ENCODE measurements around the gene HCST. TPM values are rescaled to one million over a fixed set of nuclear protein-coding genes. Genes with fewer than 3 reads are reported as not detected.

The HCST gene
- total and polyA plus RNA-seq, 4 donors, result 2.0 to 13.3 (median 3.8) TPM

DNA sequence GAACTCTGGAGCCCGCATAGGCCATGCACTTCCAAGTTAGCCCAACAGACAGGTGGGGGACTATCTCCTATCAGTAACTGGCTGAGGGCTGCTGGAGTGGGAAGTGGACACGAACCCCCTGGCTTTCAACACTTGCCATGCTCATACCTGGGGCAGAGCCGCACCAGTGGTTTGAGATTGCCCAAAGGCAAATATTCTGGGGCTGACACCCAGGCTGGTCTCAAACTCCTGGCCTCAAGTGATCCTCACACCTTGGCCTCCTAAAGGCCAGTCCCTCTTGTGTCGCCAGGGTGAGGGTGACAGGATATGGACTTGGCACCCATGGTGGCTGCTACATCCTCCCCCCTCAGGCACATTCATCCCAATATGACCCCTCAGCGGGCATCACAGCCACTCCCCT lies 15.1 kb upstream of the HCST start:
- Histone ChIP-seq H3K36me3 (ENCODE audit: control insufficient read depth in 4 of 4, insufficient read depth in 3 of 4, low read depth in 1 of 4, low read length in 3 of 4) (peaks cover 7 to 19% (median 8%) of the 10 kb centered on the region in 4 donors), H3K9me3 (ENCODE audit: control insufficient read depth in 4 of 4, low read length in 3 of 4) (no peaks in the 10 kb centered on the region), H3K9ac (ENCODE audit: low read depth in 1 of 2, low read length in 2 of 2) (no peak overlapping the region), H3K27ac (ENCODE audit: low read depth in 1 of 2, low read length in 2 of 2) (no peak overlapping the region), H3K27me3 (ENCODE audit: control insufficient read depth in 4 of 4, insufficient read depth in 4 of 4, low read length in 3 of 4) (no peaks in the 10 kb centered on the region), H3K4me1 (ENCODE audit: control insufficient read depth in 4 of 4, insufficient read depth in 4 of 4, low read length in 3 of 4) (no peaks in the 10 kb centered on the region), H3K4me3 (ENCODE audit: low read depth in 1 of 3, low read length in 3 of 3) (no peak overlapping the region)
- no peak for TF ChIP-seq HNF4G (IDR thresholded peaks at IDR 0.05)
- TF ChIP-seq REST (IDR thresholded peaks at IDR 0.05), result no peak
- no peak for TF ChIP-seq HNF4A (conservative IDR thresholded peaks at IDR 0.05)
- no peak for TF ChIP-seq EGR1 (IDR thresholded peaks at IDR 0.05; ENCODE audit: low read depth in 2 of 2)
- no peak for TF ChIP-seq TAF1 (conservative IDR thresholded peaks at IDR 0.05)
- TF ChIP-seq YY1 (IDR thresholded peaks at IDR 0.05), result no peak
- TF ChIP-seq SP1 (IDR thresholded peaks at IDR 0.05), result no peak
- TF ChIP-seq FOXA1 (IDR thresholded peaks at IDR 0.05), result no peak
- TF ChIP-seq JUND (IDR thresholded peaks at IDR 0.05), result no peak
- no peak for TF ChIP-seq CTCF (IDR thresholded peaks at IDR 0.05; ENCODE audit: low read depth, low read length, missing input control)
- no peak for TF ChIP-seq FOXA2 (IDR thresholded peaks at IDR 0.05)
- no peak for TF ChIP-seq ATF3 (IDR thresholded peaks at IDR 0.05)
- no peak for TF ChIP-seq RXRA (IDR thresholded peaks at IDR 0.05)
- TF ChIP-seq GABPA (IDR thresholded peaks at IDR 0.05 in 1 of 2, conservative IDR thresholded peaks at IDR 0.05 in 1 of 2), result no peak
- TF ChIP-seq NR2F2 (IDR thresholded peaks at IDR 0.05), result no peak
- TF ChIP-seq RAD21 (IDR thresholded peaks at IDR 0.05), result no peak
- TF ChIP-seq MAX (IDR thresholded peaks at IDR 0.05), result no peak
- WGBS, result 96% methylated on average over 5 of the region's 5 CpGs
- DNase-seq (ENCODE audit: low spot score), result no peak

- no peak for TF ChIP-seq FOXA2 (IDR thresholded peaks at IDR 0.05)
- no peak for TF ChIP-seq HNF4A (conservative IDR thresholded peaks at IDR 0.05)
- TF ChIP-seq NR2F2 (IDR thresholded peaks at IDR 0.05), result no peak
- no peak for TF ChIP-seq RXRA (IDR thresholded peaks at IDR 0.05)
- TF ChIP-seq FOXA1 (IDR thresholded peaks at IDR 0.05), result no peak
- TF ChIP-seq ZBTB33 (IDR thresholded peaks at IDR 0.05), result no peak
- TF ChIP-seq REST (IDR thresholded peaks at IDR 0.05), result no peak
- no peak for TF ChIP-seq HNF4G (IDR thresholded peaks at IDR 0.05)
- no peak for TF ChIP-seq SP1 (IDR thresholded peaks at IDR 0.05)
- no peak for TF ChIP-seq EGR1 (IDR thresholded peaks at IDR 0.05; ENCODE audit: low read depth in 2 of 2)
- Histone ChIP-seq H3K4me1 (ENCODE audit: control insufficient read depth in 4 of 4, insufficient read depth in 4 of 4, low read length in 3 of 4) (no peaks in the 10 kb centered on the region), H3K4me3 (ENCODE audit: low read depth in 1 of 3, low read length in 3 of 3) (no peak overlapping the region), H3K36me3 (ENCODE audit: control insufficient read depth in 4 of 4, insufficient read depth in 3 of 4, low read depth in 1 of 4, low read length in 3 of 4) (peaks cover 7 to 22% (median 11%) of the 10 kb centered on the region in 4 donors), H3K27me3 (ENCODE audit: control insufficient read depth in 4 of 4, insufficient read depth in 4 of 4, low read length in 3 of 4) (no peaks in the 10 kb centered on the region), H3K9ac (ENCODE audit: low read depth in 1 of 2, low read length in 2 of 2) (no peak overlapping the region), H3K9me3 (ENCODE audit: control insufficient read depth in 4 of 4, low read length in 3 of 4) (no peaks in the 10 kb centered on the region), H3K27ac (ENCODE audit: low read depth in 1 of 2, low read length in 2 of 2) (no peak overlapping the region)
- 97% methylated on average over 9 of the region's 9 CpGs for WGBS
- DNase-seq (ENCODE audit: low spot score), result no peak
Observed at GRCh38 chr19:35888398-35888797, 13.9 kb upstream of the HCST start.
